KMS-11 (cell line): Measurements from ENCODE around the gene FHAD1.

Experiments used
- H2AFZ ChIP-seq: fragments of 200-600 bp; sonication (generic); 2 replicates; pipeline ENCODE4 v1.6.1; 2016; ENCODE audit warnings: antibody characterized with exemption, mixed run types, low read depth
- H3K27ac ChIP-seq: fragments of 200-600 bp; sonication (generic); 2 replicates; pipeline ENCODE4 v1.6.1; 2016; ENCODE audit warnings: mild to moderate bottlenecking, mixed run types
- H3K27me3 ChIP-seq: fragments of 200-600 bp; sonication (generic); 2 replicates; pipeline ENCODE4 v1.6.1; 2017; ENCODE audit warnings: mild to moderate bottlenecking, low read depth, mixed run types, moderate library complexity; ENCODE audit not compliant: insufficient read depth
- H3K36me3 ChIP-seq: fragments of 200-600 bp; sonication (generic); 2 replicates; pipeline ENCODE4 v1.6.1; 2017; ENCODE audit warnings: mild to moderate bottlenecking, mixed run types; ENCODE audit not compliant: insufficient read depth
- H3K4me1 ChIP-seq: fragments of 200-600 bp; sonication (generic); 2 replicates; pipeline ENCODE4 v1.6.1; 2016; ENCODE audit warnings: mild to moderate bottlenecking, low read depth, mixed run types; ENCODE audit not compliant: poor library complexity, severe bottlenecking
- H3K4me2 ChIP-seq: fragments of 200-600 bp; sonication (generic); 2 replicates; pipeline ENCODE4 v1.7.0; 2016; ENCODE audit warnings: mild to moderate bottlenecking, mixed run types
- H3K4me3 ChIP-seq: fragments of 200-600 bp; sonication (generic); IDR thresholded peaks from 2 replicates; pipeline ENCODE4 v1.6.1; 2017; ENCODE audit warnings: low read depth, low read length, mixed read lengths; ENCODE audit not compliant: insufficient read depth
- H3K79me2 ChIP-seq: fragments of 200-600 bp; sonication (generic); 2 replicates; pipeline ENCODE4 v1.6.1; 2016; ENCODE audit warnings: low read depth, mixed run types; ENCODE audit not compliant: insufficient read depth
- H3K9ac ChIP-seq: fragments of 200-600 bp; sonication (generic); 2 replicates; pipeline ENCODE4 v1.6.1; 2016; ENCODE audit warnings: mild to moderate bottlenecking, mixed run types
- H4K20me1 ChIP-seq: fragments of 200-600 bp; sonication (generic); 2 replicates; pipeline ENCODE4 v1.6.1; 2016; ENCODE audit warnings: mild to moderate bottlenecking, mixed run types; ENCODE audit not compliant: insufficient read depth
- CTCF ChIP-seq: fragments of 200-600 bp; sonication (generic); conservative IDR thresholded peaks from 2 replicates; pipeline ENCODE4 v1.6.1; 2017; ENCODE audit warnings: low read depth, mild to moderate bottlenecking, antibody characterized with exemption, low read length, moderate library complexity, mixed read lengths

The FHAD1 gene

GRCh38 chr1:15330028-15330427, 83.0 kb downstream of the FHAD1 start:
- H2AFZ ChIP-seq, result no peak overlapping the region
- no peaks in the 10 kb centered on the region for H3K36me3 ChIP-seq
- TF ChIP-seq CTCF, result no peak
- no peak overlapping the region for H3K4me2 ChIP-seq
- peaks cover 7% of the 10 kb centered on the region; the same call in 1 of the 2 replicates for H3K27me3 ChIP-seq
- H3K9ac ChIP-seq, result no peak overlapping the region
- H3K4me3 ChIP-seq, result no peak overlapping the region
- H3K79me2 ChIP-seq, result no peaks in the 10 kb centered on the region
- H3K27ac ChIP-seq, result no peak overlapping the region
- no peaks in the 10 kb centered on the region for H3K4me1 ChIP-seq
- H4K20me1 ChIP-seq, result no peaks in the 10 kb centered on the region

GRCh38 chr1:15331180-15331579, 84.2 kb downstream of the FHAD1 start:
- Histone ChIP-seq H3K4me3 (no peak overlapping the region), H3K9ac (no peak overlapping the region), H3K4me1 (no peaks in the 10 kb centered on the region), H3K36me3 (no peaks in the 10 kb centered on the region), H2AFZ (no peak overlapping the region), H3K79me2 (no peaks in the 10 kb centered on the region), H3K27ac (no peak overlapping the region), H3K4me2 (no peak overlapping the region), H3K27me3 (peaks cover 7% of the 10 kb centered on the region; the same call in 1 of the 2 replicates), H4K20me1 (no peaks in the 10 kb centered on the region)
- TF ChIP-seq CTCF, result no peak

- no peak overlapping the region for H3K4me3 ChIP-seq
- no peaks in the 10 kb centered on the region for H3K79me2 ChIP-seq
- H3K27me3 ChIP-seq, result peaks cover 10% of the 10 kb centered on the region; the same call in 1 of the 2 replicates
- H4K20me1 ChIP-seq, result no peaks in the 10 kb centered on the region
- no peak for TF ChIP-seq CTCF
- no peak overlapping the region for H2AFZ ChIP-seq
- H3K27ac ChIP-seq, result no peak overlapping the region
- no peak overlapping the region for H3K4me2 ChIP-seq
- H3K9ac ChIP-seq, result no peak overlapping the region
- no peaks in the 10 kb centered on the region for H3K4me1 ChIP-seq
- no peaks in the 10 kb centered on the region for H3K36me3 ChIP-seq
Observed at GRCh38 chr1:15331734-15332133, 84.7 kb downstream of the FHAD1 start.

- Histone ChIP-seq H3K36me3 (no peaks in the 10 kb centered on the region), H3K9ac (no peak overlapping the region), H3K27ac (no peak overlapping the region), H3K27me3 (peaks cover 8% of the 10 kb centered on the region; the same call in 1 of the 2 replicates), H3K79me2 (no peaks in the 10 kb centered on the region), H4K20me1 (no peaks in the 10 kb centered on the region), H3K4me1 (no peaks in the 10 kb centered on the region), H2AFZ (no peak overlapping the region), H3K4me2 (no peak overlapping the region), H3K4me3 (no peak overlapping the region)
- no peak for TF ChIP-seq CTCF
Observed at GRCh38 chr1:15332525-15332924, 85.5 kb downstream of the FHAD1 start.
